NB4 (cell line): ENCODE measurements around the gene SIL1.

Source experiments
- CTCF ChIP-seq: IDR thresholded peaks from one replicate; pipeline ENCODE4 v1.5.1; 2012; ENCODE audit warnings: low read depth, low read length
- POLR2A ChIP-seq: IDR thresholded peaks from 2 replicates; pipeline ENCODE4 v1.6.1; 2011; ENCODE audit warnings: mild to moderate bottlenecking; ENCODE audit not compliant: insufficient read length; ENCODE audit errors: extremely low read depth

GRCh38 chr5:139004374-139005307 is 193.5 kb downstream of the SIL1 start:
- TF ChIP-seq CTCF (no peak), POLR2A (no peak)
